SHP77 treated with DMSO at 0.1 percent for 48 hours (cell line): Measurements from ENCODE around the gene CDK18.

Source experiments
- DNase-seq: peaks from one replicate; lab custom pipeline; 2025; lab: John Stamatoyannopoulos, UW

The CDK18 gene

DNA sequence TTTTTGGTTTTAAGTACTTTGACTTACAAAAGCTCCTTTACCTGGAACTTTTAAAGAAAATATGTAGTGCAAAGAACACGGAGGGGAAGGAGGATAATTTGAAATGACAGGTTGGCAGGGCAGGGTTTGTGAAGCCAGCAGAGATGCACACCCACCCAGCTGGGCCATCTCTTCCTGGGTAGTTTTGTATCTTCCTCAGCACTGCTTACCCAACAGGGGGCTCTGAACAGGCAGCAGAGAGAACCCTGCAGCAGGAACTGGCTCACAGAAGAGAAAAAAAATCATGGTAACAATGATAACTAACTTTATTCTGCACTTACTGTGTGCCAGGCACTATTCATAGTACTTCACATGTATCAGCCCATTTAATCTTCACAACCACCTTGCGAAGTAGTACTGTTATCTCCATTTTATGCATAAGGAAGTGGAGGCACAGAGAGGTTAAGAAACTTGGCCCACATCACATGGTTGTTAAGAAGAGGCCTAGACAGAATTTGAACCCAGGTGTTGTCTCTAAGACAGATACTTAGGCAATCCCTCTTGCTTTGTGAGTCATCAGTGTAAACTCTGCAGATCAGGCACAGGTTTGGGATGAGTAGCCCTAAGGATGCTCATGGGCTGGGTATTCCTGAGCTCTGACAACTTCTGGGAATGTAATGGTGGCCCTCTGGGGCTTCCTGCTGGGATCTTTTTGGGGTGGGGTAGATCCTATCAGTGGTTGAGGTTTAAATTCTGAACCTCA is 66.5 kb downstream of the CDK18 start:
- no peak for DNase-seq

DNA sequence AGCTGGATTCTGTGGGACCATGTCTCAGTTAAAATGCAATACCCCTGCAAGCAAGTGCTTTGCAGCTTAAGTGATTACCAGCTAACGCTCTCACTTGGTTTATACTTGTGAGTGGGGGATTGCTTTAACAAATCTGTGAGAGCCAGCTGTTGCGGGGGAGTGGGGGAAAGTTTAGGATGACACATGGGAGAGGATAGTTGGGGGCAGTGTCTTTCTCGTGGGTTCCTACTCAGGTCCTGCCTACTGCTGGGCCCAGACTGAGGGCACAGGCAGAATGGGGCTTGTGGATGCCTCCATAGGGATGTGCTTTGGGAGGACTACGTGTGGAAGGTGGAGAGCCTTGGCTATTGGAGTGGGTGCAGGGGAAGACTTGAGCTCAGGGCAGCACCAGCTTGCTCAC is 67.3 kb downstream of the CDK18 start:
- DNase-seq, result no peak

DNA sequence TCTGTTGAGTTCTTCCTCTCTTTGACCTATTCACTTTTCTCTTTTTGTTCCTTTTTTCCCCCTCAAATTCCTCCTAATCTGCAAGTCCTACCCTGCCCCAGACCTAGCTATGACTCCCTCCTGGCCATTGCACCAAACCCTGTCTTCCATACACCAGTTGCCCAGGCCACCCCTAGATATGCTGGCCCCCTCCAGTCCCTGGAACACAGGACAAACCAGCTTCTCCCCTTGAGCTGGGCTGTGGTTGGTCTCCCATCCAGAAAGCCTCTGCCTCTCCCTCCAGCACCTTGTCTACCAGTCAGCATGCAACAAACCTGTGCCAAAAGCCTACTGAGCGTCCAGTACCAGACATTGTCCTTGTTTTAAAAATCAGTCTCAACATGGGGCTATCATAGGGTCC is 68.0 kb downstream of the CDK18 start:
- DNase-seq, result no peak

DNA sequence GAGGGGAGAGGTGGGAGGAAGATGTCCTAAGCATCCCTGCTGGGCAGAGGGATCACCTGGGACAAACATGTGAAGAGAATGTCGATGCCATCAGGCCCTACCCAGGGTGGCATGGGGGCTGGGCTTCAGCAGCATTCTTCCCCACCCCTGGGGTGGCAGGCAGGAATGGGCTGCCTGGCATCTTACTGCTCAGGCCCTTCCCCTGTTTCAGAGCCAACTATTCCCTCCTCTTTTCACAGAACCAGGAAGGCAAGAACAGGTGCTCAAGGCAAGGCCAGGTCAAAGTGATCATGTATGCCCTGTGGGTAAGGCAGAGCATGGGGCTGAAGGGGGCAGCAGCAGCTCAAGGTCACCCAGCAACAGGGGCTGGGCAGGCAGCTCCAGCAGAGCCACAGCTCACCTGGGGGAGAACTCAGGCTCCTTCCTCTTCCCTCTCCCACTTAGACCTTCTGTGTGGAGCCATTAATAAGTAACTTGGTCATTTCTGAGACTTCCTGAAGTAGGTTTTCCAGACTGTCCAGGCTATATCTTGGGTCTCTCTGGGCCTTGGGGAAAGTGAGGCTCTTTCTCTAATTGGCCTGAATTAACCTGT is 70.9 kb downstream of the CDK18 start:
- no peak for DNase-seq

DNA sequence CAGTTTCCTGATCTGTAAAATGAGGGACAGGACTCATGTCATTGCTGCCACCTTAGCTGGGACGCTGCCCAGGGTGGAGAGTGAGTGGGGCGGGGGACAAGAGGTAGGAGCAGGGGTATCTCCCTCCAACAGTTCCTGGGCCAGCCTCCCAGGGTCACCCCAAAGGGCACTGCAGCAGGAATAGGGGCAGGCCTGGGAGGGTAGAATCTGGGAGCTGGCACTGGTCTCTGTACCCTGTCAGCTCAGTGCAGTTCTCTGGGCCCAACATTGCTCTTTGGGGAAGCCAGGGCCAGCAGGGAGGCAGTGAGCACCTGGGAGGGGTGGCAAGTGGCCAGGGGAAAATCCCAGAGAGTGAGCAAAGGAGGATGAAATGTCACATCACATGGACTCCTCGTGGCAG is 71.5 kb downstream of the CDK18 start:
- DNase-seq, result no peak

DNA sequence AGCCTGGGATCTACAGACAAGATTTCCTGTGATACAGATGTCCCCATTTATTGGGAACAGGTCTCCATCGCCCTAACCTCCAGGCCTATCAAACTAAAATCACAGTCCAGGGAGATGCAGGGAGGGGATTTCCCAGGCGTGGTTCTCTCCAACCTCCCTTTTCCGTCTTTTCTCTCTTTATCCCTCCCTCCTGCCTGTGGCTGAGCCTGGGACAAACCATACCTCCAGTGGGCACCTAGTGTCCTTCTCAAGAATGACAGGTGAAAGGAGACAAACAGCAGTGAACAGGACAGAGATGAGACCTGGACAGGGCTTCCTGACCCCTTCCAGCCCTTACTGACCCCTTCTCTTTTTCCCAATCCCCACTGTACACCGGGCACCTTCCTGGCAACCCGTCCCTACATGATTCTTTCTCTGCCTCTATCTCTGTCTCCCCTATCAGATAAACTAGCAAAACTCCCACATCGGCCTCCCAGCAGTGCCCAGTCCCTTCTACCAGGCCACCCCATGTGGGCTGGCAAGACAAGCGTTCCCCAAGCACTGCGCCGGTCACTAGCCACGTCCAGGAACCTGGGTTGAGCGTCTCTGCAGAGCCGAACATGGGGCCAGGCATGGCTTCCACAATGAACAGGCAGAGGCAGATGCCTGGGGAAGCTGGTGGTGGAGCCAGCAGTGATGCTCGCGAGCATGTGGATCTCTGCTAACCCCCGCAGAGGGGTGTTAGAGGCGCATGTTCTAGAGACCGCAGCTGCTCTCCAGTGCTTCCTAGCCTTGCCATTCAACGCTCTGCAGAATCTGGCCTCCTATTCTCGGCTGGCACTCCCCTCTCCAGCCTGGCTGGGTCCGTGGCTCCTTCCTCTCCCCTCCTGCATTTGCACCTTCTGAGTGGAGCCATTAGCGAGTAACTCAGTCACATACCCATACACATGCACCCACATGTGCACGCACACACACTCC is 72.6 kb downstream of the CDK18 start:
- no peak for DNase-seq

DNA sequence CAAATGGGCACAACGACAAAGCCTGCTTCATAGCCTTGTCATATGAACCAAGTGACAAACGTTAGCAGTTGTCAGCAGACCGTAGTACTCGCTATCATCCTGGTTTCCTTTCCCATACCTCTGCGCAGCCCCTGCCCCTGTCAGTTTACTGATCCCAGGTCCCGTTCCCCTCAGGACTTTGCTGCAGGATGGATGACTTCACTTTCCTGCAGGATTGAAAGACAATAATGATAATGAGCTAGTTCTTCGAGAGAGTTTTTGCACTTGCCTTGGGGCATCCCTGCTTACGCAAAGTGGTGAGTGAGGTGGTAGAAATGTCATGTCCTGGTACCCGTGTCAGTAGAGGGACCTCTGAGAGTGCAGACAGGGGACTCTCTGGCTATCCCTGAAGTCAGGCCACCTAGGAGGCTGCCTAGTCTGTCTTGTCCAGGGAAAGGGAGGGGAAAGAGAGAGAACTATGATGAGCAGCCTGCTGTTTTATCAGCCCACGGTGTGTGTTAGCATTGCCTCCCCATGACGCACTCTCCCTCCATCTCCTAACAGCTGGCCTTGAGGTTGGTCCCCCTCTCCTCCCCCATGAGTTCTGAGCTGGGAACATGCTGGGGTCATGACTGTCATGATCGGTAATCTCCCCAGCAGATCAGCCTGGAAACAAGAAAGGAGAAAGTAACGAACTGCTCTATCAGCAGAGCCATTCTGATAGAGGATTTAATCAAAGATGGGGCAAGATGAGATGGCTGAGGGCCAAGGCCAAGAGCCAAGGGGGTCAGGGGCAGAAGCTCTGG is 73.6 kb downstream of the CDK18 start:
- DNase-seq, result no peak

DNA sequence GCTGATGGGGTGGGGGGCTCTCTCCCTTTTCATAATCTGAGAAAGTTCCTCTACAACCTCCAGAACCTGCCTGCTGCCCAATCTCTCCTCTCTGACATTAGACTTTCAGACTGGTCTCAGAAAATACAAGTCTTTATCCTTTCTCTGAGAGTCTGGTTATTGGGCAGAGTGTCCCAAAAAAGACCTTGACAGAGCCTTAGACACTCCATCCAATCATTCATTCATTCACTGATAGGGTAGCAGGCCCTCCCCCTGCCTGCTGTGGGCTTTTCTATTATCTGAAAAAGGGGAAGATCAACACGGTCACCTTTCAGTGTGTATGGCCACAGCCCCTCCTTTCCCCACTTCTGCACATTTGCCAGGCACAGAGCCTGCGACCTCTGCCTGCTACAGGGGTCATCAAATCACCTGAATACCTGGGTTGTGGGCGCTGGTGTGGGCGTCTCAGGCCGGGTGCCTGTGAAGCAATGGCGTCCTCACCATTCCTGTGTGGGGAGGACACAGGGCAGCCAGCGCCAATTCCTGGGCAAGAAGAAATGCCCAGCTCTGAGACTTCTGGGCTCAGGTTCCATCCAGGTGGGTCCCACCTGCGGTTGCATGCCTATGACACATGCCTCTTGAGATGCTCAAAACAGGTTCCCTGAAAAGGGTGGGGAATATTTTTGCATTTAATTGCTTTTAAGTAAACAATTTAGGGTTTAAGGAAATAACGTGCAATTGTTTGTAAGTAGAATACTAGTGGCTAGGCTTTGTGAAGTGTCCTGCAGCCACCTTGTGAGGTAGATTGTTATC is 74.5 kb downstream of the CDK18 start:
- no peak for DNase-seq

DNA sequence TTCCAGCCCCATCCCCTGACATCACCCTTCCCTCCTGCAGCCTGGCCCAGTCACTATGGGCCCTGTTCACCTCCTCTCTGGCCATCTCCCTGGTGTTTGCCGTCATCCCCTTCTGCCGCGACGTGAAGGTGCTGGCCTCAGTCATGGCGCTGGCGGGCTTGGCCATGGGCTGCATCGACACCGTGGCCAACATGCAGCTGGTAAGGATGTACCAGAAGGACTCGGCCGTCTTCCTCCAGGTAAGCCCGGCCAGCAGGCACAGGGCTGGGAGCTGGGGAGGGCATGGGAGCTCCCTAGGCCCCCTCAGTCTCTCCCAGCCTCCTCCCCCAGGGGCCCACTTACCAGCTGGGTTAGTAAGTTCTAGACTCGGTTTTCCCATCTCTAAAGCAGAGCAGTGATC is 75.2 kb downstream of the CDK18 start:
- DNase-seq, result no peak

DNA sequence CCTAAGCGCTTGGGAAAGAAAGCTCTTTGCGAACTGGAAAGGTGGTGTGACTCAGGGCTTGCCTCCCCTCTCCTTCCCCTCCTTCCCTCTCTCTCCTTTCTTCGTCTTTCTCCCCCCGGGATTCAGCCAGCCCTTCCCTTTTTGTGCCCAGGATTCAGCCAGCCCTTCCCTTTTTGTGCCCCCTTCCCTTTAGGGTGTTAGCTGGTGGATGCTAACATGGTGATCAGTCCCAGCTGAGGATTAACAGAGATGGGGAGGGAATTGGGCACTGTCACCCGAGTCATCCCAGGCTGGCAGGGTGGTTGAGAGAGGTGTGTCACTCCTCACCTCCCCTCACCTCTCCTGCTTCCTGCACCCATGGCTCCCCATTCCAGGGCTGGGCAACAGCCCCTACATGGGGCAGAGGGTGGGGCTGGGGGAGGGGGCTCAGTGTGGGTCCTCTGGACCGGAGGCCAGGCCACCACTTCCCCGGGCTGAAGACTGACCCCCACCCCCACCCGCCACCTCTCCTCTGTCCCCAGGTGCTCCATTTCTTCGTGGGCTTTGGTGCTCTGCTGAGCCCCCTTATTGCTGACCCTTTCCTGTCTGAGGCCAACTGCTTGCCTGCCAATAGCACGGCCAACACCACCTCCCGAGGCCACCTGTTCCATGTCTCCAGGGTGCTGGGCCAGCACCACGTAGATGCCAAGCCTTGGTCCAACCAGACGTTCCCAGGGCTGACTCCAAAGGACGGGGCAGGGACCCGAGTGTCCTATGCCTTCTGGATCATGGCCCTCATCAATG is 75.9 kb downstream of the CDK18 start:
- no peak for DNase-seq

DNA sequence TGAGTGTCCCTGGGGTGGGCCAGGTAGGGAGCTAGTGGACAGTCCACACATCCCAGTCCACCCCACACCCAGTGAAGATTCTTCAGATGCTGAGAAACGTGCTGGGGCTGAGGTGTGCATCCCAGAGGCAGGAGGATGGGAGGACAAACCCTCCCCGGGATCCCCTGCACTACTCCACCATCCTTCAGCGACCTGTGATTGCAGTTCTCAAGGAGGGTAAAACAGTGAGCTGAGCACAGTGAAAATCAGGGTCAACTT is 76.4 kb downstream of the CDK18 start:
- no peak for DNase-seq

DNA sequence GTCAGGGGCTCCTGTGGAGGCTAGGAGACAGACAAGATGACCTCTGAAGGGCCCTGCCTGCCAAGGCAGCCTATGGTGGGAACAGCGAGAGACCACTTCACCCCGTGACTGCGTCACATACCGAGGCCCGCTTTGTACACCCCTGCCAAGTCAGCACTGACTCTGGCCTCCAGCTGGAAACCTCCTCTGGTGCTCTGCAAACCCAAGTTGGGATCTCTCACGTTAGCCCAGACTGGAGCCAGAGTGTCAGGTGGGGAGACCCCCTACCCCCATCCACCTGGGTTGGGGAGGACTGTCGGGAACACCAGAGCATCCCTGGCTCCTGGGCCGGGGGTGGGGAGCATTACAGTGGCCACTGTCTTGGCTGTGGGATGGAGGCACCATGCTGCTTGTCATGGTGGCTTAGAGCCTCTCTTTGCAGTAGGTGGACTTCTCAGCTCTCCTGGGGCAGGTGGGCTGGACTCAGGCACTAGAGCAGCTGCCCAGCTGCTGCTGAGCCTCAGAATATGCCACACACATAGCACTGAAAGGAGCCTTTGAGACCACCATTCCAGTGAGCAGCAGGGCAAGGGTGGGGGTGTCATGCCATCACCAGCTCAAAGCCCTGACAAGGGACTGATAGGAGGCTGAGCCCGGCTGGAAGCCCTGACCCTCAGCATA is 77.0 kb downstream of the CDK18 start:
- no peak for DNase-seq

DNA sequence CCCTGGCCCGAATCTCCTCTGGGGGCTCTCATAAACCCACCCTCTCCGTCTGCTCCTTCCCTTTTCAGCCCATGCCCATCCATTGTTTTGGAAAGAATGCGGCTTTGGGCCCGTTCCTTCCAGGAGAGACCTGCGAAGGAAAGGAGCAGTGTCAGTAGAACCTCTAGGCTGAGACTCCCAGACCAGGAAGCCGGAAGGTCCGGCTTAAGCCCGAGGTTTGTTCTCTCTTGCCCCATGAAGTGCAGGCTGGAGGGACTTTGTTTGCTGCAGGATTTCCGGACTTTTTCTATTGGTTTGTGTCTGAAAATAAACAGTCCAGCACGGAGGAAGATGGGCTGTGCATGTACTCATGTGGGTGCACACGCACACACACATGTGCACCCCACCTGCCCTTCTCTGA is 77.6 kb downstream of the CDK18 start:
- DNase-seq, result no peak
